PC-9 (cell line): ENCODE measurements around the gene TRABD. TPM values are rescaled to one million over a fixed set of nuclear protein-coding genes. Genes with fewer than 3 reads are reported as not detected.
A peak's percentile ranks its signal among the peaks of the same experiment; 100 is the strongest.

ENCODE experiments used
- BruUV-seq: library from RNA; stranded (reverse); fragments of 400-500 nt; replicated peaks from 2 replicates; lab custom pipeline; 2021; lab: Mats Ljungman, UMichigan
- CTCF ChIA-PET: fragments of 300-600 bp; sonication (Branson Sonifier 250); formaldehyde crosslinking; loops from one replicate; lab custom pipeline; 2022; ENCODE audit warnings: antibody characterized with exemption; lab: Charles Lee
- POLR2A ChIA-PET: fragments of 300-600 bp; sonication (Branson Sonifier 250); formaldehyde crosslinking; loops from one replicate; lab custom pipeline; 2022; ENCODE audit warnings: antibody characterized with exemption; ENCODE audit not compliant: unreplicated experiment; lab: Charles Lee
- DNase-seq, 2 experiments: peaks; one replicate each; pipeline versions ENCODE4 v3.0.0 to v3.0.0-alpha.2; 2015 to 2022; ENCODE audit warnings: mixed read lengths in 1 of 2
- H2AFZ ChIP-seq: fragments of 200-600 bp; sonication (generic); 2 replicates; pipeline ENCODE4 v1.8.1; 2017; ENCODE audit warnings: antibody characterized with exemption
- H3F3A ChIP-seq: fragments of 200-600 bp; sonication (generic); 2 replicates; pipeline ENCODE4 v1.8.1; 2017; ENCODE audit warnings: antibody characterized with exemption, mild to moderate bottlenecking, low read depth; ENCODE audit not compliant: insufficient read depth
- H3K27ac ChIP-seq: fragments of 200-600 bp; sonication (generic); 2 replicates; pipeline ENCODE4 v1.6.1; 2016; ENCODE audit warnings: mixed run types
- H3K27me3 ChIP-seq: fragments of 200-600 bp; sonication (generic); 2 replicates; pipeline ENCODE4 v1.6.1; 2016; ENCODE audit warnings: low read depth, mixed run types; ENCODE audit not compliant: insufficient read depth
- H3K36me3 ChIP-seq: fragments of 200-600 bp; sonication (generic); 2 replicates; pipeline ENCODE4 v1.6.1; 2016; ENCODE audit warnings: low read depth, mixed run types
- H3K4me1 ChIP-seq: fragments of 200-600 bp; sonication (generic); replicated peaks from 2 replicates; pipeline ENCODE4 v1.6.1; 2016; ENCODE audit warnings: mixed run types; ENCODE audit not compliant: insufficient read depth
- H3K4me2 ChIP-seq: fragments of 200-600 bp; sonication (generic); 2 replicates; pipeline ENCODE4 v1.6.1; 2017; ENCODE audit warnings: mixed run types
- H3K4me3 ChIP-seq: fragments of 200-600 bp; sonication (generic); 2 replicates; pipeline ENCODE4 v1.6.1; 2016; ENCODE audit warnings: mixed run types
- H3K79me2 ChIP-seq: fragments of 200-600 bp; sonication (generic); 2 replicates; pipeline ENCODE4 v1.6.1; 2017; ENCODE audit warnings: low read depth, mixed run types
- H3K9me2 ChIP-seq: fragments of 200-600 bp; sonication (generic); 2 replicates; pipeline ENCODE4 v1.8.1; 2017; ENCODE audit warnings: mild to moderate bottlenecking; ENCODE audit not compliant: insufficient read depth
- H3K9me3 ChIP-seq: fragments of 200-600 bp; sonication (generic); 2 replicates; pipeline ENCODE4 v1.8.1; 2016; ENCODE audit warnings: low read depth; ENCODE audit not compliant: insufficient read depth
- H4K20me1 ChIP-seq: fragments of 200-600 bp; sonication (generic); 2 replicates; pipeline ENCODE4 v1.8.1; 2017; ENCODE audit not compliant: insufficient read depth
- CTCF ChIP-seq: fragments of 200-600 bp; sonication (generic); conservative IDR thresholded peaks from 2 replicates; pipeline ENCODE4 v1.6.1; 2017; ENCODE audit warnings: mixed run types, antibody characterized with exemption, mild to moderate bottlenecking, moderate library complexity
- EZH2 ChIP-seq: fragments of 200-600 bp; sonication (generic); IDR thresholded peaks from 2 replicates; pipeline ENCODE4 v1.8.0; 2017; ENCODE audit warnings: antibody characterized with exemption, low read depth
- intact Hi-C: fragments of 100-400 bp; cut with micrococcal nuclease; formaldehyde crosslinking; loops from one replicate; pipeline ENCODE4 v1.10.0; 2022; ENCODE audit not compliant: unreplicated experiment
- total RNA-seq: library from RNA; stranded (reverse); gene quantifications from 2 replicates; pipeline ENCODE4 v1.2.3, GENCODE V29; 2021

TRABD gene
- total RNA-seq, 1 experiment from 2014 or later = 68.2 TPM

- ChIA-PET POLR2A (no interaction called here), CTCF (no interaction called here)
- no peaks in the 10 kb centered on the region for H3K27me3 ChIP-seq
- H3K4me3 ChIP-seq = no peak overlapping the region
- no peaks in the 10 kb centered on the region for H3K9me2 ChIP-seq
- H3F3A ChIP-seq = peaks cover 26% of the 10 kb centered on the region; the same call in 1 of the 2 replicates
- no TSS peak for BruUV-seq
- DNase-seq = no peak
- H3K36me3 ChIP-seq = peaks cover 43% of the 10 kb centered on the region
- TF ChIP-seq EZH2 (no peak), CTCF (no peak)
- no peak overlapping the region for H3K4me2 ChIP-seq
- no peak overlapping the region for H3K27ac ChIP-seq
- no peaks in the 10 kb centered on the region for H3K4me1 ChIP-seq
- H4K20me1 ChIP-seq = peaks cover 72% of the 10 kb centered on the region
- no peaks in the 10 kb centered on the region for H3K79me2 ChIP-seq
- intact Hi-C loops = no loop called here
- H3K9me3 ChIP-seq = no peaks in the 10 kb centered on the region
- H2AFZ ChIP-seq = no peak overlapping the region
Observed at GRCh38 chr22:50219800-50220602, 34.3 kb downstream of the TRABD start.

GRCh38 chr22:50220603-50221409 lies 35.1 kb downstream of the TRABD start:
- Histone ChIP-seq H2AFZ (no peak overlapping the region), H3K4me1 (no peaks in the 10 kb centered on the region), H3K4me2 (no peak overlapping the region), H3K79me2 (no peaks in the 10 kb centered on the region), H4K20me1 (peaks cover 69% of the 10 kb centered on the region), H3K36me3 (peaks cover 43% of the 10 kb centered on the region), H3K9me3 (no peaks in the 10 kb centered on the region), H3K27ac (no peak overlapping the region), H3K27me3 (no peaks in the 10 kb centered on the region), H3F3A (peaks cover 20% of the 10 kb centered on the region; the same call in 1 of the 2 replicates), H3K9me2 (no peaks in the 10 kb centered on the region), H3K4me3 (no peak overlapping the region)
- intact Hi-C loops = no loop called here
- ChIA-PET POLR2A (no interaction called here), CTCF (no interaction called here)
- no peak for DNase-seq
- BruUV-seq = no TSS peak
- TF ChIP-seq EZH2 (no peak), CTCF (no peak)

- Histone ChIP-seq H3K9me3 (no peaks in the 10 kb centered on the region), H3K9me2 (no peaks in the 10 kb centered on the region), H3K36me3 (peaks cover 38% of the 10 kb centered on the region), H3K4me1 (no peaks in the 10 kb centered on the region), H4K20me1 (peaks cover 61% of the 10 kb centered on the region), H3K4me2 (no peak overlapping the region), H3K4me3 (no peak overlapping the region), H3F3A (peaks cover 19% of the 10 kb centered on the region; the same call in 1 of the 2 replicates), H2AFZ (no peak overlapping the region), H3K27ac (no peak overlapping the region), H3K27me3 (no peaks in the 10 kb centered on the region), H3K79me2 (no peaks in the 10 kb centered on the region)
- TF ChIP-seq CTCF = peak; percentile 33; the same call in 1 of the 2 replicates
- TF ChIP-seq EZH2 = no peak
- BruUV-seq = no TSS peak
- ChIA-PET POLR2A (no interaction called here), CTCF (no interaction called here)
- intact Hi-C loops = no loop called here
- DNase-seq = no peak
Observed at GRCh38 chr22:50221410-50222300, 35.9 kb downstream of the TRABD start.
